Dermis microvascular lymphatic vessel endothelial cell (primary cell): ENCODE data around the gene IZUMO3. TPM values are rescaled to one million over a fixed set of nuclear protein-coding genes. Genes with fewer than 3 reads are reported as not detected.
"Not testable (repeated sequence)": the region's sequence is repeated elsewhere in the genome, so short reads cannot be mapped to it uniquely, and the experiment has no call there.

ENCODE experiments used
- DNase-seq, 2 donors: peaks; one replicate each; pipeline versions ENCODE4 v3.0.0 to v3.0.0-alpha.2; 2010; ENCODE audit warnings: low read depth in 2 of 2
- total RNA-seq: library from RNA; depleted of rRNA; stranded (reverse); fragments of >200 nt; gene quantifications from 2 replicates; pipeline ENCODE4 v1.2.1, GENCODE V29; 2014

The IZUMO3 gene, protein sequence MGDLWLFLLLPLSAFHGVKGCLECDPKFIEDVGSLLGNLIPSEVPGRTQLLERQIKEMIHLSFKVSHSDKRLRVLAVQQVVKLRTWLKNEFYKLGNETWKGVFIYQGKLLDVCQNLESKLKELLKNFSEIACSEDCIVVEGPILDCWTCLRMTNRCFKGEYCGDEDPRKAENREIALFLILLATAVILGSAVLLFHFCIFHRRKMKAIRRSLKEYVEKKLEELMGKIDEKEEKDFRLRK
- not detected in 2 replicates for total RNA-seq

DNA sequence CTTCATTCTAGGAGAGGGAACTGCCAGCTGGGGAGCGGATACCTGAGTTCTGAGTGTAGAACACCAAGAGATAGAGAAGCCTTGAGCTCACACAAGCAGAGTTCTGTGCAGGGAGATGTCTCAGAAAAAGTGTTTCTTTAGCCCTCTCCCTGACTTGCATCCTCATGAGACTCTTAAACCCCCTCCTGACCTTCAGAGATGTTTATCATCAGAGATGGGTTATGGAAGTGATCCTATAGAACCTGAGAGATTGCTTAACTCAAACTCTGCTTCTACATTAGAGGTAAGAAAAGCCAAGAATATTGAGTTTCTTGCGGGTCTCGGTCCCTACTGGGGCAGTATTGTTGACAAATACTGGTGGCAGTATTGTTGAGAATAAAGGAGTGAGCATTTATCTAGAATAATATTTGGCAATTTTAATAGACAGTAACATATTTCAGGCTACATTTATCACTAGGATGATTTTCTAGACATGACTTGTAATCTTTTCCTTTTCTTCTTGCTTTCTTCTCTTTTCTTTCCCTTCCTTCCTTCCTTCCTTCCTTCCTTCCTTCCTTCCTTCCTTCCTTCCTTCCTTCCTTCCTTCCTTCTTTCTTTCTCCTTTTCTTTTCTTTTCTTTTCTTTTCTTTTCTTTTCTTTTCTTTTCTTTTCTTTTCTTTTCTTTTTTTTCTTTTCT lies at the start of gene IZUMO3:
Gene IZUMO3 (minus strand): TSS at position 51 of the 676 bp plus-strand sequence. CDS start 248 bp downstream, outside the sequence.
- no peak for DNase-seq

DNA sequence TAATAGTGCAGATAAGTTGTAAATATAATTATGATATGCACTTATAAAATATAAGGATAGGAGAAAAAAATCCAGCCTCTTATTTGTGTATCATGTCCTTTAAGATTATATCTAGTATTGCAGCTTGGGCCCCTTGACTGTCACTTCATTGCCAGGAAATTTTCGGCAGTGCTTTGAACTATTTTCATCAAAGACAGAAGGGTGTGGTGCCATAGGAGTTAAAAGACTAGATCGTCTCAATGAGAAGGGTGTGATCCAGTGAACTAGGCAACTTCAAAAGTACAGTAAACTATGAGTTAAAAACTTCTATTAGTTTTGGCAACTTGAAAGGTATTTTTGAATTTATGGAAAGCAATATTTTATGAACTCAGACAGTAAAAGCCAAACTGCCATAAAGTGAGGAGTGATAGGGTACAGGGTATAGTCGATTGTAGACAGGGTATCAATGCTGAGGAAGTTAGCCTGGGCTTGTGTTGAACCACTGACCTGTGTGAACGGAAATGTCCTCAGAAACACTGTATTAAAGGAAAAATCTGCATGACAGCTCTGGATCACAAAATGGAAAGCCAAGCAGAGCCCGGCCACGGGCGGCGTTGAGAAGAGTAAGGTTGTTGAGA lies 48.6 kb upstream of the IZUMO3 start:
- DNase-seq: no peak

DNA sequence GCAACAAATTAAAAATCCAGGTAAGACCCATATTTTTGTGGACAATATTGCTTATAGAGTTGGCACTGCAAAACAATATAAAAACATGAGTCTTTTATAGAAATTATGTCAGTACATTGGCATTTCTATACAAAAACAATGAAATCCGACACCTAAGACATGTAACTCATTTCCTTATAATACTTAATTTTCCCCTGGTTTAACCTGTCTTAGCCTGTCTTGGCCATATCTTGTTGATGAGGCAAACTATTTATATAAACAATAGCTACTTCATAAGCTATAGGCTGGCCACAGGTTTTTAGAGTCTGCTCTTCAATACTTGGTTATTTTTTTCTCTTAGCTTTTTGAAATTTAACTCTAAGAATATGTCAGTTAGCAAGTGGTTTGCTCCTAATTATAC lies 44.7 kb upstream of the IZUMO3 start:
- no peak for DNase-seq

DNA sequence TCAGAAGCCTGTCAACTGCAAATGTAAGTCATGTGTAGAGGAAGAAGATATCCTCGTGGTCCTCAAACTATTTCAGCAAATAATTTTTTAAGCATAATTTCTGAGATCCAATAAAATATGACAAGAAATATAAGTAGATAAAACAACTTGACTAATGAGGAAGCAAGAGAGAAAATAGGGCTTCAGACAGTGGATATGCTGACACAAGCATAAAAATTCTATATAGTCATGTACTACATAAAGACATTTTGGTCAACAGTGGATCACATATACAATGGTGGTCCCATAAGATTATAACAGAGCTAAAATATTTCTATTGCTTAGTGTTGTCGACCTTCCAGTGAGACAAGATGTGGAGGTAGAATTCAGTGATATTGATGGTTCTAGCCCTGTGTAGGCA lies 42.2 kb upstream of the IZUMO3 start:
- DNase-seq: no peak

DNA sequence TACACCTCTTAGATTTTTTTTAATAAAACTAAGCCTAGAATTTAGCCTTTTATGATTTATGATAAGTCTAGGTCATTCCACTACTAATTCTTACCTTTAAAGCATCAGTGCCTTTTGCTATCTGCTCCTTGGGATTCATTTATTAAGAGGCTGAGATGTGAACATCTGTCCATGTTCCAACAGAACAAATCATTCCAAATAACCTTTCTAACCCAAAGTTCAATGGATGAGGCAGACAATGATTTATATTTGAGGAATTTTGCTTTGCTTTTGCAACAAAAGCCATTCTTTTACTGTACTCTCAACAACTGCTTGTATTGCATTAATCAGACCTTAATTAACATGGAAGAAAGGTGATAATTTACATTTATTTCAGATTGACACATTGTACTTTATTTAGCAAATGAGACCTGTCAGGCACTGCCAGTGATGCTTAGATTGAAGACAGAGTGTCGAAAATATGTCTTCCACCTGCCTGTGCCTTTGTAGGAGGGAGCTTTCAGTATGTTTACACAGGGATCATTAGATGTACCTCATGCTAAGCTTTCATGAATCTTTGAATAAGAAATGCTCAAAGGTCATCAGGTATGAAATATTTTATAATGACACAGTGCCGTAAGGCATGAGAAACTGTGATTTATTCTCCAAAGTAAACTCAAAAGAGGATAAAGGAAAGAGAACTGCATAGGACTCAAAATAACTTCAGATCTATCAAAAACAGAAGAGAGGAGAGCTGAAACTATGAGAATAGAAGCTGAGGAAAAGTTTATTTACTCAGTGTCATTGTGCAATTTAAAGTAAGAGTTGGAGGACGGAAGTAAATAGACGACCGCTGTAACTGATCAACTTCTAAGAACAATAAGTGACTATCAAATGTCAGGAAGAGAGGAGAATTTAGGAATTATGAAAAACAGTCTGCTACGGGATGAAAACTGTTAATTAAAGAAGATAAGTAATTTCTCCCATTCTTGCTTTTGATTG lies 36.7 kb upstream of the IZUMO3 start:
- no peak for DNase-seq

DNA sequence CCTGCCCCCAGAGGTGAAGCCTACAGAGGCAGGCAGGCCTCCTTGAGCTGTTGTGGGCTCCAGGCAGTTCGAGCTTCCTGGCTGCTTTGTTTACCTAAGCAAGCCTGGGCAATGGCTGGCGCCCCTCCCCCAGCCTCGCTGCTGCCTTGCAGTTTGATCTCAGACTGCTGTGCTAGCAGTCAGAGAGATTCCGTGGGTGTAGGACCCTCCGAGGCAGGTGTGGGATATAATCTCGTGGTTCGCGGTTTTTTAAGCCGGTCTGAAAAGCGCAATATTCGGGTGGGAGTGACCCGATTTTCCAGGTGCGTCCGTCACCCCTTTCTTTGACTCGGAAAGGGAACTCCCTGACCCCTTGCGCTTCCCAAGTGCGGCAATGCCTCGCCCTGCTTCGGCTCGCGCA lies 34.3 kb upstream of the IZUMO3 start:
- not testable (repeated sequence) for DNase-seq

DNA sequence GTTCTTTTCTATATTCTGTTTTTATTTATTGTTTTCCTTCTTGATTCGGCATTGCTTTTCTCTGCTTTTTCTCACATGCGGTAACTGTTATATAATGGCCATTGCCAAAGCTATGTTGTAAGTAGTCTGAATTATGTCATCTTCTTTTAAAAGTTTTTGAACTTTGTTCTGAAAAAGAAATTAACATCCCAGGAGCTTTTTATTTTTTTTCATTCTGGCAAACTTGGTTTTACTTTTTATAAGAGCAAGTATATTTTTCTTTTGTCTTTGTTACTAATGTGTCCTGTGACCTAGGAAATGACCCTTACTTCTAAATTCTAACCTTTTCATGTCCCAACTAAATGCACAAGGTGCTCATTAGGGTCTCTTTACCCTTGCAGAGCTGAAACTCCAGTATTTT lies 26.7 kb upstream of the IZUMO3 start:
- DNase-seq: no peak

DNA sequence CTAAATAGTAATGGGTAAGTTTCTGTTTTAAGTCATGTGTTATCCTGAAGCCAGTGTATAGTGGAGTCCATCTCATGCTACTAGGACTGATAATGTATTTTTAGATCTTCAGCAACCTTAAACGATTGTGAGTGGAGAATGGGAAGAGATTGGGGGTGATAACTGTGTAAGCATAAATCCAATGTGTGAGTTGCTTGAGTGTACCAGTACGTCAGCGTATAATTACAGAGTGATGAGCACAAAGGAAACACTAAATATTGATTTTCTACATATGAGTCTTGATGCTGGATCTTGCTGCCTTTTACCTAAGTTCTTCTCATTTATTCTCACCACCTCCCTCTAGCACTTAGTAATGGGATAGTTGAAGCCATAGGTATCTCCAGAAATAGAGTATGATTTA lies 16.3 kb upstream of the IZUMO3 start:
- no peak for DNase-seq

DNA sequence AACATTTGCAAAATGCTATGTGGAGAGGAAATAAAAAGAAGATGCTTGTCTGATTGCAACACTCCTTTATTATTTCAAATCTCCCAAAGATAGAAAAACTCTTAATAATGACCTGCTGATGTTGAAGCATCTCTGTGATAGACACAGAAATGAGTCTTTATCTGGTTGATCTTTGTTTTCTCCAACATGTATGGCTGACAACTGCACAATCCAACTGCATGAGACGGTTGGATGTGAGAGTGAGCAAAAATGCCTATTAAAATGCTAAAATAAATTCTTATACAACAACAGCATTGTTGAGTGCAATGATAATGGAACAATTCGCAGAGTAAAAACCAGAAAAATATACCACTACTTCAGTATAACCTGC lies 7.5 kb upstream of the IZUMO3 start:
- DNase-seq: no peak

DNA sequence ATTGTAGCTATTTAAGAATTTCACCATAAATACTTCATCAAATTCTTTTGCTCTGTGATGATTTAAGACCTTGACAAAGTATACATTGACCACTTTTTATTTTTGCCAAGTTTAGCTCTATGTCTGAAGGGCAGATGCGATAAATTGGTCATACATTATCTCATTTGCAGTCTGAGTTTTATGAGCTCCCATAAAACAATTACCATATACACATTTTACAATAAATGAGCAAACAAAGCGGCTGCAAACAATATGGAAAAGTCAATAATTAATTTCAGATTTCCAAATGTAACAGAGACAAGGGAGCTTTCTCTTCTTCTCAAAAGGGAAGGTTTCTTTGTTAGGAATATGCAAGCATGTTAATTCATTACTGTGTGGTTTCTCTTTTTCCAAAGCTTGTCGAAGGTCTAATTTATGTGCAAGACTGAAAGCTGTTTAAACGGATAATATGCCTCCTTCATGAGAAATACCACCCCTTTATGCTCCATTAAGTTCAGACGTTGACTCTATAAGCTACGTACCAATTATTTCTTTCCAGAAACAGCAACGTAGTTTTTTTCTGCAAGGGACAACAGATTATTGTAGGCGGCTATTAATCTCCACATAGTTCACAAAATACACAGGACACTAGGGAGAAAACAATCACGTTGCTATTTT lies 7.0 kb upstream of the IZUMO3 start:
- no peak for DNase-seq

DNA sequence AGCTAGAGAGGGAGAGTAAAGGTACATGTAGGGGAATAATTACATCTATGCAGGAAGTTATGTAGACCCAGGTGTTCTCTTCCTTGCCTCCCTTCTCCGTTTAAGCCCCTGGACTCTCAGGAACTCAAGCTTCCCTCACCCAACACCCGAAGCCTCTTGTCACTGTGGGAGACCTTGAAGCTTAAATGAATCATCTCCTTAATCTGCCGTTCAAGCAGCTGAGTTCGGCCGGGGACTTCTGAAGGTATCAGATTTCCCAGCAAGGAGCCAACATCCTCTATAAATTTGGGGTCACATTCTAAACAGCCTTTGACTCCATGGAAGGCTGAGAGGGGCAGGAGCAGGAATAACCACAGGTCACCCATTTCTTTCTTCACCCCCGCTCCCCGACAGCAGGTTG lies 412 bp downstream of the IZUMO3 start:
- DNase-seq: no peak

DNA sequence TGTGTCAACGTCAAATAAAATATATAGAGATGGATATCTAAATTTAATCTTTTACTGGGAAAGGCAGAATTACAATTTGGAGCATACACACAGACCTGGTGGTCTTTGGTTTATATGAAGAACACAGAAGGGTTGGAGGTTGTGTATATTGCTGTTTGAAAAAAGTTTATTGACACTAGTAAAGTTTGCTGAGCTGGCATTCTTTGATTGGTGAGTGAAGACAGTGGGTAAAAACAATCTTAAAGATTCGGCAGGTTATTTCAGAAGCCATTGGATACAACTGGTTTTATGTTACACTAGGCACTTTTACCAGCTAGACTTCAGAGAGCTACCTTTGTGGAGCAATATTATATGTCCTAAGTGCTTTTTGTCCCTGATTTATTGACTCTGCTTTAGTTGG lies 27.2 kb downstream of the IZUMO3 start:
- DNase-seq: no peak

DNA sequence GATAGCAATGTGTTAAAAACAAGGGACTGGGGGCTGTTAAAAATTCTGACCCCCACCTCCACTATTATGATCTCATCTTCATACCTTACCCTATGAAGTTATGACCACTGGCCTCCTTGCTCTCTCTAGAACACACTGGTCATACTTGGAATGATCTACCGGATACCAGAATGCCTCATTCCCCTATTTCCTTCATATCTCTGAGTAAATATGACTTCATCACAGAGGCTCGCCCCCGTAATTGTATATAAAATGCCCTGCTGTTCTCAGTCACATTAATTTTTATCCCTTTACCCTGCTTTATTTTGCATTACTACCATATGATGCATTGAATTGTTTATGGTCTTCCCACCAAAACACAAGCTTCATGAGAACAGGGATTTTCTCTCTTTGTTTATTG lies 29.2 kb downstream of the IZUMO3 start:
- no peak for DNase-seq

DNA sequence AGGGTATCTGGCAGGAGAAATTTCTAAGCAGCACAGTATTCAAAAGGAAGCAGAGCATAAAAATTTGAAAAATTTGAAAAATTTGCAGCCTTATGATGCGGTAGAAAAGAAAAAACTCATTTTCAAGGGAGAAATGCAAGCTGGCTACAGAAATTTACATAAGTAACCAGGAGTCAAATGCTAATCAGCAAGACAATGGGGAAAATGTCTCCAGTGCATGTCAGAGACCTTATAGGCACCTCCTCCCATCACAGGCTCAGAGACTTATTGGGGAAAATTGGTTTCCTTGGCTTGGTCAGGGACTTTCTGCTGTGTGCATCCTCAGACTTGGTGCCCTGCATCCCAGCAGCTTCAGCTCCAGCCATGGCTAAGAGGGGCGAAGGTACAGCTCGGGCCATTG lies 35.8 kb downstream of the IZUMO3 start:
- no peak for DNase-seq

DNA sequence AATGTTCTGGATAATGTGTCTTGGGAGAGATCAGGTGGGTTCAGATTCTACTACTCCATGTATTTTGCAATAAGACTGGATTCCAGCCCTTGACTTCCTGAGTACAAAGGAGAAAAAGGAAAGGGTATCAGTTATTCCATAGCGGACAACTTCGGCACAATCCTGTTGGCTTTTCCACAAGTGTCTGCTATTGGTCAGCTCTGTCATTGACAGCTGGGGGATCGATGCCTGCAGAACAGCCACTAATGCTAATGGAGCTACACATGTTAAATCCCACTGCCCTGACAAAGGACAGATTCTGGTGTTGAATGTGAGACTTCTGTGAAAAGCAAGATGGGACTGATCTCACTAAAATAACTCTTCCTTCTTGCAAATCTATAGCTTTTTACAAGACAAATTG lies 41.2 kb downstream of the IZUMO3 start:
- no peak for DNase-seq

DNA sequence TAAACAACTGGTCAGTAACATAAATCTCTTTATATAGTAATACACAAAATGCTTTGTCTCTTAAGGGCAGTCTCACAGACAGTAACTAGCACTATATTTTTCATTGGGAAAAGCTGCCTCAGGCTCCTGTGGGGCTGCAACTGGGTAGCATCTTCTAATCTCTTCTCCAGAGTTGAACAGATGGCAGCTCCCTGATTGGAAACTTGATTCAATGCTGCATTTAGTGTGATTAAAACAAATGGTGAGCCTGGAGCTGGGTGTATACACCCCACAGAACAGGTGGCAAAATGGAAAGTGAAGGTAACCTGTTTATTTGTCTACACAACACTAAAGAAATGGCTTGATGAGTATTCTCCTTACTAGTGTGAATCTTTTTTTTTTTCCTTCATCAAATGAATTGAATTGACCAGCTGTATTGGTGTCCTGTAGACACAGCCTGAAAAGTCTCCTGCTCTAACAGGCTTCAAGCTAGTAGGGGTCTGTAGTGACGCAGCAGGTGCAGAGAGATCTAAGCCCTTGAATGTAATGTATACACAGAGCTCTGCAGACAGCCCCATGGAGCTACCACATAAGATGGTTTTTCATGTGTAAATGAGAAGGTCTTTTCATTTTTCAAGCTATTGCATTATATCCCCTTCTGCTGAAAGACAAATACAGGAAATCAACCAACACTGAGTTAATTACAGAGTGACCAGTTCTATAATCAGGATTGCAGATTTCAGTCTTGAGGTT lies 43.3 kb downstream of the IZUMO3 start:
- no peak for DNase-seq

DNA sequence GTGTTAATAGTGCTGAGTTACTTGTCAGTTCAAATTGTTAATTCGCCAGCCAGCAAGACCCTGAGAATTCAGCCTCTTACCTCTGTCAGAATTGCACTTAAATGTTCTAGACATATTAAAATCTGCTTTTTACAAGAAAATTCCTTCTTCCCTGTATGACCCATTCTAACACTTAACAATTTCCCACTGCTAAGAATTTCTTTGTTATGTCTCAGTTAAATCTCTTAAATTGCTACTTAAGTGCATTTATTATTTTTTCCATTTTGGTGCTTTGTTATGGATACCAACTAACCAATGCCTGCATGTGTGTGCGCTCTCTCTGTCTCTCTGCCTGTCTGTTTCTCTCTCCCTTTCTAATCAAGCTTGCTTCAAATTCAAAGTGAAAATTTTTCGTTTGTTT lies 44.9 kb downstream of the IZUMO3 start:
- no peak for DNase-seq

DNA sequence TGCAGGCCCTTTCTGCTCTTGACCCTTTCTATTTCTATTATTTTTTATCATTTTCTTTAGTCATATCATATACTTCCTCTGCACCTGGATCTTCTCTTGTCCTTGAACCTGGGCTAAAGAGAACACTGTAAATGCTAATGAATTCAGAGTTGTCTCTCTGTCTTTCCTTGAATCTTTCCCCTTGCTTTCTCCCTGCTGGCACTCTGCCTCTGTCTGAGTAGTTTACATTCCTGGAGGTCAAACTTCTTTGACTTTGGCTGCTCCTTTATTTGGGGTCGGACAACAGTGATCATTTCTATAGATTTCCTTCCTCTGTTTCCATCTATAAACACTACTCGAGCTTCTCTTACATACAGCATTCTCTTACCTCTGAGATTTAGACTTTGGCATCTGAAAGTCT lies 47.1 kb downstream of the IZUMO3 start:
- DNase-seq: no peak

DNA sequence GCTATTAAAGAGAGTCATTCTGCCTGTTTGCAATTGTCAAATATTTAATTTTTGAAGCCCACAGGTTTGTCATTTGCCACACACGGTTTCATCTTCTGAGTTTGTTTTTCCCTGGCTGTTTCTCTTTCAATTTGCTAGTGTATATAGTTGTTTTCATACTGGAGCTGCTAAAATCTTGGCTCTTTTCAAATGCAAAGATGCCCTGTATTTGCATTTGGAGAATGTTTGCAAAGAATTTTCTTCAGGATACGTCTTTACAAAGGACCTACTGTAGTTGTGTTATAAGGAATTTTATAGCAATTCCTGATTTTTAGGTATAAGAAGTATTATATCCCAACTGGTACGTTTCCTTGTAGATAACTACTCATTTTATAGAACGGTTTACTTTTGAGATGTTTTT lies 48.0 kb downstream of the IZUMO3 start:
- DNase-seq: no peak
